Fibroblast of lung (primary cell): Measurements from ENCODE around the gene TNS3. TPM values are rescaled to one million over a fixed set of nuclear protein-coding genes. Genes with fewer than 3 reads are reported as not detected.

ENCODE experiments used
- DNase-seq, 2 donors: peaks; one replicate each; pipeline versions ENCODE4 v3.0.0 to v3.0.0-alpha.2; 2010; ENCODE audit warnings: low read depth in 2 of 2
- H2AFZ ChIP-seq: 2 replicates; pipeline ENCODE4 v1.5.1; 2012; ENCODE audit warnings: low read length, control low read depth, inconsistent platforms
- H3K27ac ChIP-seq: 2 replicates; pipeline ENCODE4 v1.5.1; 2011; ENCODE audit warnings: low read length, control low read depth; ENCODE audit not compliant: insufficient read depth
- H3K27me3 ChIP-seq: 2 replicates; pipeline ENCODE4 v1.5.1; 2011; ENCODE audit warnings: mild to moderate bottlenecking, low read length; ENCODE audit not compliant: control insufficient read depth, insufficient read depth
- H3K36me3 ChIP-seq: 2 replicates; pipeline ENCODE4 v1.5.1; 2011; ENCODE audit warnings: low read length; ENCODE audit not compliant: control insufficient read depth, insufficient read depth
- H3K4me1 ChIP-seq: 2 replicates; pipeline ENCODE4 v1.5.1; 2011; ENCODE audit warnings: low read length; ENCODE audit not compliant: control insufficient read depth, insufficient read depth; ENCODE audit errors: extremely low read depth
- H3K4me2 ChIP-seq: 2 replicates; pipeline ENCODE4 v1.5.1; 2011; ENCODE audit warnings: low read length, control low read depth; ENCODE audit not compliant: insufficient read depth; ENCODE audit errors: extremely low read depth
- H3K4me3 ChIP-seq, 4 experiments: fragments of 200-600 bp in 1 of 4; sonication (generic) in 1 of 4; replicated peaks in 1 of 4; 2 replicates each; pipeline ENCODE4 v1.5.1; 2011 to 2016; ENCODE audit warnings: low read length in 4 of 4, low read depth in 3 of 4, mild to moderate bottlenecking in 3 of 4, control low read depth in 2 of 4, inconsistent platforms in 1 of 4, mixed read lengths in 1 of 4; ENCODE audit not compliant: insufficient read depth in 1 of 4; ENCODE audit errors: control extremely low read depth in 1 of 4
- H3K79me2 ChIP-seq: 2 replicates; pipeline ENCODE4 v1.5.1; 2012; ENCODE audit warnings: mild to moderate bottlenecking, low read length, inconsistent platforms; ENCODE audit not compliant: control insufficient read depth, insufficient read depth
- H3K9ac ChIP-seq: 2 replicates; pipeline ENCODE4 v1.5.1; 2011; ENCODE audit warnings: mild to moderate bottlenecking, low read length, control low read depth; ENCODE audit not compliant: insufficient read depth
- H3K9me3 ChIP-seq: 2 replicates; pipeline ENCODE4 v1.5.1; 2012; ENCODE audit warnings: low read depth, low read length; ENCODE audit not compliant: control insufficient read depth, insufficient read depth
- H4K20me1 ChIP-seq: 2 replicates; pipeline ENCODE4 v1.5.1; 2011; ENCODE audit warnings: low read length; ENCODE audit not compliant: control insufficient read depth, insufficient read depth; ENCODE audit errors: extremely low read depth
- EZH2 ChIP-seq: IDR thresholded peaks from 2 replicates; pipeline ENCODE4 v1.5.1; 2012; ENCODE audit warnings: low read length, control low read depth, mild to moderate bottlenecking; ENCODE audit errors: missing control alignments
- polyA plus RNA-seq, 2 donors: library from polyadenylated mRNA; depleted of rRNA in 1 of 2; stranded (reverse) in 1 of 2; unstranded in 1 of 2; fragments of >200 nt; gene quantifications; 2 replicates each; pipeline ENCODE4 v1.2.1, GENCODE V29; 2011 to 2012; ENCODE audit warnings: missing spikeins in 1 of 2
- total RNA-seq: library from RNA; depleted of rRNA; stranded (reverse); fragments of >200 nt; gene quantifications from 2 replicates; pipeline ENCODE4 v1.2.1, GENCODE V29; 2014
- TF ChIP-seq, protein P1 (sequence below), 2 donors: IDR thresholded peaks in 1 of 2; conservative IDR thresholded peaks in 1 of 2; 1 replicate in 1 of 2; 2 replicates in 1 of 2; pipeline ENCODE4 v1.5.1; 2011 to 2012; ENCODE audit warnings: low read length in 2 of 2, control low read depth in 1 of 2, inconsistent platforms in 1 of 2, low read depth in 1 of 2, mild to moderate bottlenecking in 1 of 2

TNS3 gene
- total and polyA plus RNA-seq, 2 donors (not counting 1 experiment from before 2014, with no cell fraction given) = 74.4 to 88.8 TPM

DNA sequence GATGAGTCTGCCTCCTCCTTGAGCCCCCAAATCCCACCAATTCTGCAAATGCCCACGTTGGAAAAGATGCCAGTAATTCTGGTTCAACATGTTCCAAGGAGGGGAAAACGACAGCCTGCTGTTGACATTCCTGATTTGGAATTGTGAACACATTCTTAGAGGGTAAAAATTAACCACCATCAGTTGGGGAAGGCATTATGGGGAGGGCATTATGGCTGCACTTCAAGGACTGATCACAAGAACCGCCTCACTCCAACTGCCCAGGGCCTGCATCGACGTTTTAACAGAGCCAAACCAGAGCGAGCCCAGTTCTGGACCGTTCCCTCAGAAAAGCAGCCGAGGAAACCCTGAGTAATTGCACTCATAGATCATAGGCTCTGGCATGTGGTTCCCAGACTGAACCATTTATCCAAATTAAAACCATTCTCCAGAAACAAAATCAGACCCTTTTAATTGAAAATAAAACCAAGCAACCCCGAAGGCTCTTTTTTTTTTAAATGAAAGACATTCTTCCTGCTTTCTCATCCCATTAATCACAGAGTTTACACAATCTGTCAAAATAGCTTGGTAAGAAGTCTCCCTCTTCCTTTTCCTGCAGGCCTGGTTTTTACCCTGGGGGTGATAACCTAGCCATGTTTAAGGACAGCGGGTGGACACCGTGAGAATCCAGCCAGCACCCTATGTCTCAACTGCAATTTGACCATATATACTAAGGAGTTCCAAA, 8.0 kb downstream of the TNS3 start:
- H3K4me3 ChIP-seq = peak overlapping the region in 1 of 4 experiments; percentile 4
- no peak overlapping the region for H2AFZ ChIP-seq
- H3K4me1 ChIP-seq = peaks cover 61% of the 10 kb centered on the region
- no peaks in the 10 kb centered on the region for H4K20me1 ChIP-seq
- peak; percentile 87 to 94 for DNase-seq
- H3K79me2 ChIP-seq = peaks cover 58% of the 10 kb centered on the region
- TF ChIP-seq, protein P1, sequence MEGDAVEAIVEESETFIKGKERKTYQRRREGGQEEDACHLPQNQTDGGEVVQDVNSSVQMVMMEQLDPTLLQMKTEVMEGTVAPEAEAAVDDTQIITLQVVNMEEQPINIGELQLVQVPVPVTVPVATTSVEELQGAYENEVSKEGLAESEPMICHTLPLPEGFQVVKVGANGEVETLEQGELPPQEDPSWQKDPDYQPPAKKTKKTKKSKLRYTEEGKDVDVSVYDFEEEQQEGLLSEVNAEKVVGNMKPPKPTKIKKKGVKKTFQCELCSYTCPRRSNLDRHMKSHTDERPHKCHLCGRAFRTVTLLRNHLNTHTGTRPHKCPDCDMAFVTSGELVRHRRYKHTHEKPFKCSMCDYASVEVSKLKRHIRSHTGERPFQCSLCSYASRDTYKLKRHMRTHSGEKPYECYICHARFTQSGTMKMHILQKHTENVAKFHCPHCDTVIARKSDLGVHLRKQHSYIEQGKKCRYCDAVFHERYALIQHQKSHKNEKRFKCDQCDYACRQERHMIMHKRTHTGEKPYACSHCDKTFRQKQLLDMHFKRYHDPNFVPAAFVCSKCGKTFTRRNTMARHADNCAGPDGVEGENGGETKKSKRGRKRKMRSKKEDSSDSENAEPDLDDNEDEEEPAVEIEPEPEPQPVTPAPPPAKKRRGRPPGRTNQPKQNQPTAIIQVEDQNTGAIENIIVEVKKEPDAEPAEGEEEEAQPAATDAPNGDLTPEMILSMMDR (conservative IDR thresholded peaks at IDR 0.05 in 1 of 2, IDR thresholded peaks at IDR 0.05 in 1 of 2; ENCODE audit: low read depth in 1 of 2, low read length in 2 of 2) = no peak
- no peak for TF ChIP-seq EZH2
- no peaks in the 10 kb centered on the region for H3K9me3 ChIP-seq
- peak overlapping the region; percentile 25 for H3K9ac ChIP-seq
- peak overlapping the region; percentile 62 for H3K4me2 ChIP-seq
- peaks cover 4% of the 10 kb centered on the region for H3K36me3 ChIP-seq
- peak overlapping the region; percentile 81 for H3K27ac ChIP-seq
- H3K27me3 ChIP-seq = no peaks in the 10 kb centered on the region

GRCh38 chr7:47572939-47573757, 8.8 kb downstream of the TNS3 start:
- Histone ChIP-seq H4K20me1 (no peaks in the 10 kb centered on the region), H3K9me3 (no peaks in the 10 kb centered on the region), H3K27me3 (no peaks in the 10 kb centered on the region), H3K4me2 (no peak overlapping the region), H3K4me3 (no peak overlapping the region), H2AFZ (no peak overlapping the region), H3K4me1 (peaks cover 60% of the 10 kb centered on the region), H3K79me2 (peaks cover 57% of the 10 kb centered on the region), H3K27ac (peak overlapping the region; percentile 81), H3K36me3 (peaks cover 2% of the 10 kb centered on the region), H3K9ac (peak overlapping the region; percentile 13)
- no peak for DNase-seq
- TF ChIP-seq, protein P1 (conservative IDR thresholded peaks at IDR 0.05 in 1 of 2, IDR thresholded peaks at IDR 0.05 in 1 of 2; ENCODE audit: low read depth in 1 of 2, low read length in 2 of 2) = no peak
- no peak for TF ChIP-seq EZH2

GRCh38 chr7:47572094-47572445, 9.8 kb downstream of the TNS3 start:
- H3K4me1 ChIP-seq = peaks cover 54% of the 10 kb centered on the region
- H3K36me3 ChIP-seq = peaks cover 2% of the 10 kb centered on the region
- no peaks in the 10 kb centered on the region for H3K9me3 ChIP-seq
- H3K4me2 ChIP-seq = peak overlapping the region; percentile 76
- H2AFZ ChIP-seq = no peak overlapping the region
- no peak for DNase-seq
- TF ChIP-seq EZH2 = no peak
- TF ChIP-seq, protein P1 (conservative IDR thresholded peaks at IDR 0.05 in 1 of 2, IDR thresholded peaks at IDR 0.05 in 1 of 2; ENCODE audit: low read depth in 1 of 2, low read length in 2 of 2) = no peak
- H3K27me3 ChIP-seq = no peaks in the 10 kb centered on the region
- peaks cover 50% of the 10 kb centered on the region for H3K79me2 ChIP-seq
- peak overlapping the region; percentile 81 for H3K27ac ChIP-seq
- peak overlapping the region; percentile 26 for H3K9ac ChIP-seq
- no peak overlapping the region for H3K4me3 ChIP-seq
- H4K20me1 ChIP-seq = no peaks in the 10 kb centered on the region
